CD1c-positive myeloid dendritic cell (primary cell): ENCODE measurements around the gene EBF4.
"Not testable (repeated sequence)": the region's sequence is repeated elsewhere in the genome, so short reads cannot be mapped to it uniquely, and the experiment has no call there.

Source experiments
- DNase-seq: peaks from one replicate; pipeline ENCODE4 v3.0.0-alpha.2; 2016; ENCODE audit errors: extremely low spot score

The EBF4 gene

GRCh38 chr20:2757969-2758368 is 65.4 kb downstream of the EBF4 start:
- DNase-seq: no peak

- DNase-seq: no peak
These were observed 66.6 kb downstream of the EBF4 start for GRCh38 chr20:2759143-2759542.

GRCh38 chr20:2759603-2760296 is 67.2 kb downstream of the EBF4 start:
- no peak for DNase-seq

- DNase-seq: no peak
These were observed 67.8 kb downstream of the EBF4 start for GRCh38 chr20:2760297-2760951.

- DNase-seq: no peak
These were observed 68.3 kb downstream of the EBF4 start for GRCh38 chr20:2760952-2761305.

GRCh38 chr20:2761885-2762284 is 69.3 kb downstream of the EBF4 start:
- DNase-seq: no peak

GRCh38 chr20:2762578-2763131 is 70.1 kb downstream of the EBF4 start:
- DNase-seq: no peak

GRCh38 chr20:2763186-2763585 is 70.6 kb downstream of the EBF4 start:
- DNase-seq: no peak

- DNase-seq: no peak
These were observed 75.4 kb downstream of the EBF4 start for GRCh38 chr20:2767768-2768631.

- no peak for DNase-seq
These were observed 76.0 kb downstream of the EBF4 start for GRCh38 chr20:2768632-2769015.

- not testable (repeated sequence) for DNase-seq
These were observed 77.5 kb downstream of the EBF4 start for GRCh38 chr20:2770091-2770490.

GRCh38 chr20:2771631-2772080 is 79.1 kb downstream of the EBF4 start:
- DNase-seq: no peak

GRCh38 chr20:2773812-2774211 is 81.2 kb downstream of the EBF4 start:
- no peak for DNase-seq

GRCh38 chr20:2775139-2775538 is 82.6 kb downstream of the EBF4 start:
- DNase-seq: no peak

- DNase-seq: peak; percentile 75
These were observed 86.2 kb downstream of the EBF4 start for GRCh38 chr20:2778602-2779321.

- no peak for DNase-seq
These were observed 88.4 kb downstream of the EBF4 start for GRCh38 chr20:2780948-2781347.

GRCh38 chr20:2783908-2784566 is 91.5 kb downstream of the EBF4 start:
- DNase-seq: no peak

GRCh38 chr20:2793471-2793870 is 100.9 kb downstream of the EBF4 start:
- DNase-seq: no peak

GRCh38 chr20:2794202-2794748 is 101.7 kb downstream of the EBF4 start:
- DNase-seq: no peak

- no peak for DNase-seq
These were observed 102.4 kb downstream of the EBF4 start for GRCh38 chr20:2794866-2795447.
